Hippocampal formation (tissue), 2 donors: ENCODE measurements around the gene WBP2.
A peak's percentile ranks its signal among the peaks of the same experiment; 100 is the strongest.
"Not testable (repeated sequence)": the region's sequence is repeated elsewhere in the genome, so short reads cannot be mapped to it uniquely, and the experiment has no call there.

Experiments
- DNase-seq, 2 donors: peaks; one replicate each; lab custom pipeline; 2025; lab: John Stamatoyannopoulos, UW

WBP2 gene

GRCh38 chr17:75868730-75869281, 13.7 kb upstream of the WBP2 start:
- not testable (repeated sequence) for DNase-seq

GRCh38 chr17:75865404-75866188, 10.5 kb upstream of the WBP2 start:
- DNase-seq = not testable (repeated sequence)

GRCh38 chr17:75864887-75865286, 9.8 kb upstream of the WBP2 start:
- DNase-seq = not testable (repeated sequence)

GRCh38 chr17:75864448-75864871, 9.3 kb upstream of the WBP2 start:
- no peak for DNase-seq

- no peak for DNase-seq
These were observed 6.8 kb upstream of the WBP2 start for GRCh38 chr17:75861927-75862317.

- not testable (repeated sequence) for DNase-seq
These were observed 4.2 kb upstream of the WBP2 start for GRCh38 chr17:75859358-75859757.

GRCh38 chr17:75856062-75856756, 1.1 kb upstream of the WBP2 start:
- no peak for DNase-seq

- DNase-seq = no peak
These were observed 240 bp downstream of the WBP2 start for GRCh38 chr17:75854881-75855309.

- DNase-seq = no peak
These were observed 910 bp downstream of the WBP2 start for GRCh38 chr17:75854101-75854748.

GRCh38 chr17:75853433-75853832, 1.7 kb downstream of the WBP2 start:
- no peak for DNase-seq

GRCh38 chr17:75851693-75851991, 3.5 kb downstream of the WBP2 start:
- DNase-seq = not testable (repeated sequence)

- DNase-seq = peak; percentile 44 to 75
These were observed 4.0 kb downstream of the WBP2 start for GRCh38 chr17:75850928-75851692.

- no peak for DNase-seq
These were observed 5.4 kb downstream of the WBP2 start for GRCh38 chr17:75849724-75850123.

- no peak for DNase-seq
These were observed 5.9 kb downstream of the WBP2 start for GRCh38 chr17:75849279-75849646.

GRCh38 chr17:75848523-75849278, 6.4 kb downstream of the WBP2 start:
- peak; percentile 41 to 62 for DNase-seq

- DNase-seq = no peak
These were observed 7.3 kb downstream of the WBP2 start for GRCh38 chr17:75847614-75848522.

- no peak for DNase-seq
These were observed 8.2 kb downstream of the WBP2 start for GRCh38 chr17:75846692-75847613.

GRCh38 chr17:75845933-75846691, 9.0 kb downstream of the WBP2 start:
- DNase-seq = no peak
